Measurements from ENCODE around the gene GPALPP1. TPM values are rescaled to one million over a fixed set of nuclear protein-coding genes. Genes with fewer than 3 reads are reported as not detected.

GPALPP1 gene
- polyA plus RNA-seq, 1 of the 3 experiments (the other 2 are of a cell fraction) = 11.7 TPM

- no peak for TF ChIP-seq EZH2phosphoT487 (IDR thresholded peaks at IDR 0.05; ENCODE audit: borderline replicate concordance, low read depth)
Observed at GRCh38 chr13:45048890-45049407, 59.6 kb downstream of the GPALPP1 start (continued).

GRCh38 chr13:45049478-45049877, 60.1 kb downstream of the GPALPP1 start:
- POLR2A ChIA-PET = no interaction called here
- H3K4me1 ChIP-seq (ENCODE audit: control insufficient read depth in 1 of 2, insufficient read depth in 2 of 2, low read depth in 1 of 2, low read length in 1 of 2) = peaks cover 0 to 7% of the 10 kb centered on the region in 2 experiments; a peak in 1 of 4 replicates
- no peak overlapping the region for H3K27ac ChIP-seq (ENCODE audit: low read depth in 2 of 2, low read length in 1 of 2)
- no peaks in the 10 kb centered on the region for H3K27me3 ChIP-seq (ENCODE audit: insufficient read depth)
- H3K9ac ChIP-seq = no peak overlapping the region
- TF ChIP-seq MAX (IDR thresholded peaks at IDR 0.05; ENCODE audit: low read depth) (no peak), PBX3 (IDR thresholded peaks at IDR 0.05) (no peak)
- no peaks in the 10 kb centered on the region for H3K9me2 ChIP-seq
- H3K79me2 ChIP-seq (ENCODE audit: insufficient read depth) = no peaks in the 10 kb centered on the region
- no peak overlapping the region for H2AFZ ChIP-seq (ENCODE audit: low read depth)
- 96% methylated on average over 3 of the region's 3 CpGs for WGBS (ENCODE audit: low lambda C conversion rate)
- DNase-seq = no peak
- peaks cover 5% of the 10 kb centered on the region for H3F3A ChIP-seq (replicated peaks; ENCODE audit: insufficient read depth)
- CTCF ChIA-PET = interaction anchor here (4.7 to 5.8 kb wide), 2 partner anchors 231 to 259 kb away, joined by 69 to 78 read pairs; no protein-coding TSS in a partner anchor
- no peaks in the 10 kb centered on the region for H3K36me3 ChIP-seq (replicated peaks in 1 of 2; ENCODE audit: control insufficient read depth in 1 of 2, insufficient read depth in 2 of 2, low read length in 1 of 2)
- H3K4me2 ChIP-seq = no peak overlapping the region
- H3K9me3 ChIP-seq = no peaks in the 10 kb centered on the region
- no peaks in the 10 kb centered on the region for H4K20me1 ChIP-seq (ENCODE audit: insufficient read depth)
- H3K4me3 ChIP-seq (ENCODE audit: low read depth in 2 of 2, low read length in 1 of 2) = no peak overlapping the region

- Histone ChIP-seq H3K4me3 (ENCODE audit: low read depth in 2 of 2, low read length in 1 of 2) (no peak overlapping the region), H3K36me3 (replicated peaks in 1 of 2; ENCODE audit: control insufficient read depth in 1 of 2, insufficient read depth in 2 of 2, low read length in 1 of 2) (no peaks in the 10 kb centered on the region), H3K4me2 (no peak overlapping the region), H3K79me2 (ENCODE audit: insufficient read depth) (no peaks in the 10 kb centered on the region), H3F3A (replicated peaks; ENCODE audit: insufficient read depth) (peaks cover 19% of the 10 kb centered on the region), H3K27ac (ENCODE audit: low read depth in 2 of 2, low read length in 1 of 2) (no peak overlapping the region), H3K9ac (no peak overlapping the region), H2AFZ (ENCODE audit: low read depth) (no peak overlapping the region), H3K4me1 (ENCODE audit: control insufficient read depth in 1 of 2, insufficient read depth in 2 of 2, low read depth in 1 of 2, low read length in 1 of 2) (peaks cover 3 to 17% of the 10 kb centered on the region in 2 experiments; a peak in 2 of 4 replicates), H3K9me2 (no peaks in the 10 kb centered on the region), H4K20me1 (ENCODE audit: insufficient read depth) (no peaks in the 10 kb centered on the region), H3K9me3 (no peaks in the 10 kb centered on the region), H3K27me3 (ENCODE audit: insufficient read depth) (no peaks in the 10 kb centered on the region)
- TF ChIP-seq EP300 (IDR thresholded peaks at IDR 0.05; ENCODE audit: borderline replicate concordance in 1 of 2, low read depth in 1 of 2, low read length in 1 of 2) (no peak), MEF2A (IDR thresholded peaks at IDR 0.05; ENCODE audit: borderline replicate concordance, low read depth) (no peak), YY1 (IDR thresholded peaks at IDR 0.05; ENCODE audit: low read depth) (no peak), RAD21 (IDR thresholded peaks at IDR 0.05; ENCODE audit: low read length) (no peak), IRF3 (IDR thresholded peaks at IDR 0.05; ENCODE audit: low read depth, low read length) (no peak), FOXJ3 (CRISPR knock-in tag; IDR thresholded peaks at IDR 0.05) (no peak), NFIC (IDR thresholded peaks at IDR 0.05; ENCODE audit: borderline replicate concordance) (no peak), NRF1 (IDR thresholded peaks at IDR 0.05; ENCODE audit: low read depth, low read length) (no peak), SMC3 (IDR thresholded peaks at IDR 0.05; ENCODE audit: low read depth, low read length) (no peak), CTCF (IDR thresholded peaks at IDR 0.05) (no peak), GATA2 (CRISPR knock-in tag; IDR thresholded peaks at IDR 0.05) (no peak), TCF12 (IDR thresholded peaks at IDR 0.05) (no peak)
- ChIA-PET CTCF (no interaction called here), POLR2A (no interaction called here)
- DNase-seq = no peak
- 78% methylated on average over 5 of the region's 5 CpGs for WGBS (ENCODE audit: low lambda C conversion rate)
Observed at GRCh38 chr13:45051315-45051714, 62.0 kb downstream of the GPALPP1 start.
